Tibial nerve (tissue), 4 donors: ENCODE data around the gene SYNPO2. TPM values are rescaled to one million over a fixed set of nuclear protein-coding genes. Genes with fewer than 3 reads are reported as not detected.

Source experiments
- DNase-seq, 2 donors: peaks; one replicate each; pipeline ENCODE4 v3.0.0-alpha.2; 2019; ENCODE audit warnings: low spot score in 2 of 2
- H3K27ac ChIP-seq, 4 donors: fragments of 200-600 bp; sonication (generic) in 3 of 4; one replicate each; pipeline ENCODE4 v1.5.1; 2017 to 2019; ENCODE audit warnings: mild to moderate bottlenecking in 1 of 4
- H3K27me3 ChIP-seq, 2 donors: fragments of 200-600 bp; sonication (generic) in 1 of 2; one replicate each; pipeline versions ENCODE4 v1.5.1 to v1.6.0; 2017 to 2019
- H3K36me3 ChIP-seq, 3 donors: fragments of 200-600 bp; sonication (generic); one replicate each; pipeline ENCODE4 v1.5.1; 2018 to 2019
- H3K4me1 ChIP-seq, 4 donors: fragments of 200-600 bp; sonication (generic) in 3 of 4; one replicate each; pipeline ENCODE4 v1.5.1; 2017 to 2019
- H3K4me3 ChIP-seq, 4 donors: fragments of 200-600 bp; sonication (generic) in 3 of 4; one replicate each; pipeline ENCODE4 v1.5.1; 2017 to 2019; ENCODE audit warnings: mild to moderate bottlenecking in 1 of 4, moderate library complexity in 1 of 4
- H3K9me3 ChIP-seq, 4 donors: fragments of 200-600 bp; sonication (generic) in 3 of 4; one replicate each; pipeline ENCODE4 v1.5.1; 2017 to 2019
- CTCF ChIP-seq, 5 experiments: fragments of 200-600 bp in 3 of 5; fragments of 450-650 bp in 2 of 5; sonication (generic) in 3 of 5; IDR thresholded peaks; one replicate each; pipeline ENCODE4 v1.5.1; 2016 to 2019; ENCODE audit warnings: antibody characterized with exemption in 5 of 5, mild to moderate bottlenecking in 3 of 5, moderate library complexity in 2 of 5
- EP300 ChIP-seq, 2 donors: sonication (generic); formaldehyde crosslinking; IDR thresholded peaks; one replicate each; pipeline ENCODE4 v1.6.1; 2017; ENCODE audit warnings: antibody characterized with exemption in 2 of 2, mild to moderate bottlenecking in 1 of 2
- POLR2A ChIP-seq, 2 donors: fragments of 450-650 bp; IDR thresholded peaks; one replicate each; pipeline ENCODE4 v1.6.1; 2017; ENCODE audit warnings: antibody characterized with exemption in 2 of 2, mild to moderate bottlenecking in 2 of 2, moderate library complexity in 2 of 2
- WGBS, 2 donors: methylation state at CpG; one replicate each; pipeline ENCODE4 v1.1.5; 2018; 5-methylcytosine and 5-hydroxymethylcytosine counted together
- total RNA-seq, 4 donors: library from RNA; depleted of rRNA; stranded (reverse); fragments of >200 nt; gene quantifications; one replicate each; pipeline ENCODE4 v1.1.0, GENCODE V29; 2016

Gene SYNPO2
- total RNA-seq, 4 donors from 2014 or later: 118 to 177 (median 138) TPM

- no peak for DNase-seq
- TF ChIP-seq EP300 (IDR thresholded peaks at IDR 0.05) (no peak), CTCF (IDR thresholded peaks at IDR 0.05) (no peak), POLR2A (IDR thresholded peaks at IDR 0.05) (no peak)
- WGBS, 2 donors: 81 to 95% methylated on average over 1 of the region's 1 CpG
- Histone ChIP-seq H3K27ac (peak overlapping the region in 1 of 4 donors; percentile 76), H3K4me3 (no peak overlapping the region), H3K27me3 (no peaks in the 10 kb centered on the region), H3K4me1 (peaks cover 0 to 18% (median 5%) of the 10 kb centered on the region in 4 donors), H3K9me3 (no peaks in the 10 kb centered on the region), H3K36me3 (no peaks in the 10 kb centered on the region)
Observed at GRCh38 chr4:118942465-118942864, 53.8 kb downstream of the SYNPO2 start.

- no peak overlapping the region for H3K27ac ChIP-seq
- 64 to 75% methylated on average over 2 of the region's 2 CpGs for WGBS, 2 donors
- H3K4me1 ChIP-seq: peaks cover 0 to 6% (median 6%) of the 10 kb centered on the region in 4 donors
Observed at GRCh38 chr4:118947095-118947494, 58.4 kb downstream of the SYNPO2 start.

GRCh38 chr4:118948545-118949144 is 60.0 kb downstream of the SYNPO2 start:
- Histone ChIP-seq H3K27me3 (no peaks in the 10 kb centered on the region), H3K9me3 (no peaks in the 10 kb centered on the region), H3K4me1 (peaks cover 0 to 19% (median 6%) of the 10 kb centered on the region in 4 donors), H3K4me3 (no peak overlapping the region), H3K36me3 (no peaks in the 10 kb centered on the region), H3K27ac (no peak overlapping the region)
- no peak for DNase-seq
- 71 to 77% methylated on average over 3 of the region's 3 CpGs for WGBS, 2 donors
- TF ChIP-seq EP300 (IDR thresholded peaks at IDR 0.05) (no peak), POLR2A (IDR thresholded peaks at IDR 0.05) (no peak)

More at GRCh38 chr4:118947095-118947494, 58.4 kb downstream of the SYNPO2 start:
- no peak for DNase-seq
- TF ChIP-seq POLR2A (IDR thresholded peaks at IDR 0.05) (no peak), CTCF (IDR thresholded peaks at IDR 0.05) (no peak), EP300 (IDR thresholded peaks at IDR 0.05) (no peak)
- no peaks in the 10 kb centered on the region for H3K9me3 ChIP-seq
- no peak overlapping the region for H3K4me3 ChIP-seq
- H3K36me3 ChIP-seq: no peaks in the 10 kb centered on the region
- no peaks in the 10 kb centered on the region for H3K27me3 ChIP-seq

- H3K27ac ChIP-seq: no peak overlapping the region
- TF ChIP-seq POLR2A (IDR thresholded peaks at IDR 0.05) (no peak), CTCF (IDR thresholded peaks at IDR 0.05) (no peak), EP300 (IDR thresholded peaks at IDR 0.05) (no peak)
- no peak overlapping the region for H3K4me3 ChIP-seq
- WGBS, 2 donors: 50 to 90% methylated on average over 2 of the region's 2 CpGs
- DNase-seq: no peak
- H3K36me3 ChIP-seq: no peaks in the 10 kb centered on the region
- no peaks in the 10 kb centered on the region for H3K27me3 ChIP-seq
- peaks cover 0 to 32% (median 13%) of the 10 kb centered on the region in 4 donors for H3K4me1 ChIP-seq
- H3K9me3 ChIP-seq: no peaks in the 10 kb centered on the region
Observed at GRCh38 chr4:118950224-118950623, 61.6 kb downstream of the SYNPO2 start.

GRCh38 chr4:118950929-118951570 is 62.4 kb downstream of the SYNPO2 start:
- H3K36me3 ChIP-seq: no peaks in the 10 kb centered on the region
- no peak overlapping the region for H3K4me3 ChIP-seq
- TF ChIP-seq EP300 (IDR thresholded peaks at IDR 0.05): no peak
- no peak for TF ChIP-seq CTCF (IDR thresholded peaks at IDR 0.05)
- no peak for TF ChIP-seq POLR2A (IDR thresholded peaks at IDR 0.05)
- H3K9me3 ChIP-seq: no peaks in the 10 kb centered on the region
- no peak overlapping the region for H3K27ac ChIP-seq
- H3K4me1 ChIP-seq: peaks cover 0 to 40% (median 17%) of the 10 kb centered on the region in 4 donors
- no peak for DNase-seq
- 69 to 81% methylated on average over 1 of the region's 1 CpG for WGBS, 2 donors
- H3K27me3 ChIP-seq: no peaks in the 10 kb centered on the region
